AG10803 (cell line): ENCODE data around the gene NFE2L2.
"Not testable (repeated sequence)": the region's sequence is repeated elsewhere in the genome, so short reads cannot be mapped to it uniquely, and the experiment has no call there.

Source experiments
- DNase-seq: peaks from one replicate; pipeline ENCODE4 v3.0.0; 2010; ENCODE audit warnings: low read depth
- H3K4me3 ChIP-seq: 2 replicates; pipeline ENCODE4 v1.5.1; 2011; ENCODE audit warnings: mild to moderate bottlenecking, low read length, control low read depth
- CTCF ChIP-seq: conservative IDR thresholded peaks from 2 replicates; pipeline ENCODE4 v1.5.1; 2011; ENCODE audit warnings: mild to moderate bottlenecking, low read length, control low read depth, inconsistent platforms

The NFE2L2 gene

GRCh38 chr2:177264693-177265587 lies at the start of gene NFE2L2:
TSS of gene NFE2L2 (minus strand) at chr2:177264727. CDS start at chr2:177264576, 151 bp downstream.
- DNase-seq: peak; percentile 92
- H3K4me3 ChIP-seq: peak within 1 kb of the TSS; percentile 73
- peak; percentile 53 for TF ChIP-seq CTCF

GRCh38 chr2:177314194-177314593 lies 49.7 kb upstream of the NFE2L2 start:
- no peak overlapping the region for H3K4me3 ChIP-seq
- peak; percentile 68 for DNase-seq
- no peak for TF ChIP-seq CTCF

- DNase-seq: no peak
- no peak overlapping the region for H3K4me3 ChIP-seq
- TF ChIP-seq CTCF: no peak
Measured at GRCh38 chr2:177313162-177313781, 48.7 kb upstream of the NFE2L2 start.

- DNase-seq: no peak
- H3K4me3 ChIP-seq: no peak overlapping the region
- TF ChIP-seq CTCF: no peak
Measured at GRCh38 chr2:177312562-177312961, 48.0 kb upstream of the NFE2L2 start.

- not testable (repeated sequence) for DNase-seq, H3K4me3 ChIP-seq
Measured at GRCh38 chr2:177309672-177310309, 45.3 kb upstream of the NFE2L2 start.

GRCh38 chr2:177306550-177306949 lies 42.0 kb upstream of the NFE2L2 start:
- TF ChIP-seq CTCF: no peak; the same call in 1 of the 2 replicates
- DNase-seq: no peak
- H3K4me3 ChIP-seq: no peak overlapping the region

- DNase-seq: no peak
- no peak for TF ChIP-seq CTCF
- no peak overlapping the region for H3K4me3 ChIP-seq
Measured at GRCh38 chr2:177303939-177304338, 39.4 kb upstream of the NFE2L2 start.
